A673 (cell line): ENCODE measurements around the gene ADGRD1.

ENCODE experiments used
- EZH2 ChIP-seq: fragments of 200-600 bp; sonication (generic); IDR thresholded peaks from 2 replicates; pipeline ENCODE4 v1.6.1; 2017; ENCODE audit warnings: borderline replicate concordance, low read depth, mild to moderate bottlenecking, mixed read lengths, antibody characterized with exemption, low read length; ENCODE audit not compliant: poor library complexity, severe bottlenecking
- TF ChIP-seq, protein P1 (sequence below): fragments of 300-800, 200-600 bp; sonication (generic); conservative IDR thresholded peaks from 2 replicates; pipeline ENCODE4 v1.5.1; 2017; ENCODE audit warnings: low read depth, mild to moderate bottlenecking, antibody characterized with exemption, low read length, moderate library complexity, mixed read lengths

DNA sequence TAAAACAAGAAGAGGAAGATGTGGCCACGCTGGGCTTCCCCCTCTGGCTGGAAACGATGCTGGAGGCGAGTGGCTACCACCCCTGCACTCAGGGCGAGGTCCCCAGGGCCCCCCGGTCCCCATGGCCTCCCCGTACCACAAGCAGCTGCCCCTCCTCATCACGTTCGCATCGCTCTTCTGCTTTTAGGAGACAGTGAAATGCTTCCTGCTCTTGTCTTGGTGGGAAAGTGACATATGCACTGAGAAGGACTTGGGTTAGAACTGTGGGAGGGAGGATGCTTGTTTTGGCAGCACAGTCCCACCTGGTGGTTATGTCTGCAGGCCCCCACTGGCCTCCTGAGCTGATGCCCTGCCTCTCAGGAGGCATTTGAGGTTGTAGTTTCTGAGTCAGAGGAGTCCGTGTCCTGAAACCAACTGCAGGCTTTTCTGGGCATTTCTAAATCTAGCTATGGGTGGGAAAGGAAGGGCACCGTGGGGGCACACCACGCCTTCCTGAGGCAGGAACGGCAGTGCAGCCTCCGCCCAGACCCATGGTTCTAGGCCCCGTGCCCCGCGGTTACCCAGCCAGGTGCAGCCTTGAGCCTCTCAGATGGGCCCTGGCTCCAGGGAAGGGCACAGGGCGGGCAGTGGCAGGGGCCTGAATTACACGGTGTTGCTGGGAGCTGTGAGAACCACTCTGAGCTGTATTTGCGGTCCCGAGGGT, 139.3 kb downstream of the ADGRD1 start:
- TF ChIP-seq, protein P1, sequence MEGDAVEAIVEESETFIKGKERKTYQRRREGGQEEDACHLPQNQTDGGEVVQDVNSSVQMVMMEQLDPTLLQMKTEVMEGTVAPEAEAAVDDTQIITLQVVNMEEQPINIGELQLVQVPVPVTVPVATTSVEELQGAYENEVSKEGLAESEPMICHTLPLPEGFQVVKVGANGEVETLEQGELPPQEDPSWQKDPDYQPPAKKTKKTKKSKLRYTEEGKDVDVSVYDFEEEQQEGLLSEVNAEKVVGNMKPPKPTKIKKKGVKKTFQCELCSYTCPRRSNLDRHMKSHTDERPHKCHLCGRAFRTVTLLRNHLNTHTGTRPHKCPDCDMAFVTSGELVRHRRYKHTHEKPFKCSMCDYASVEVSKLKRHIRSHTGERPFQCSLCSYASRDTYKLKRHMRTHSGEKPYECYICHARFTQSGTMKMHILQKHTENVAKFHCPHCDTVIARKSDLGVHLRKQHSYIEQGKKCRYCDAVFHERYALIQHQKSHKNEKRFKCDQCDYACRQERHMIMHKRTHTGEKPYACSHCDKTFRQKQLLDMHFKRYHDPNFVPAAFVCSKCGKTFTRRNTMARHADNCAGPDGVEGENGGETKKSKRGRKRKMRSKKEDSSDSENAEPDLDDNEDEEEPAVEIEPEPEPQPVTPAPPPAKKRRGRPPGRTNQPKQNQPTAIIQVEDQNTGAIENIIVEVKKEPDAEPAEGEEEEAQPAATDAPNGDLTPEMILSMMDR: no peak
- TF ChIP-seq EZH2: no peak
